ENCODE results near the gene TUBG1.

DNA sequence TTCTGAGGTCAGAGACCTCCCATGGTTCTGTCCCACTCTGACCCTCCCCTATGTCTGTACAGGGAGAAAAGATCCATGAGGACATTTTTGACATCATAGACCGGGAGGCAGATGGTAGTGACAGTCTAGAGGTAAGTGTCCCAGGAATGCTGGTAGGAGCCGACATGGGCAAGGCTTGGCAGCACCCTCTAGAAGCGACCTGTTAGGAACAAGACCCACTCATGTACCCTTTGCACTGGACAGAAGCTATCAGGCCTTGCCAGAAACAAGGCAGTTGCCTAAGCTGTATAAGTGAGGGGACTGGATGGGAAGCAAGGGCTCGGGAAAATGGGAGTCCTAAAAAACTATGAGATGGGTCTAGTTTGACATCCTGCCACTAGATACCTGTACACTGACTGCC lies 2.5 kb downstream of the TUBG1 start:
- TF ChIP-seq, protein P1, sequence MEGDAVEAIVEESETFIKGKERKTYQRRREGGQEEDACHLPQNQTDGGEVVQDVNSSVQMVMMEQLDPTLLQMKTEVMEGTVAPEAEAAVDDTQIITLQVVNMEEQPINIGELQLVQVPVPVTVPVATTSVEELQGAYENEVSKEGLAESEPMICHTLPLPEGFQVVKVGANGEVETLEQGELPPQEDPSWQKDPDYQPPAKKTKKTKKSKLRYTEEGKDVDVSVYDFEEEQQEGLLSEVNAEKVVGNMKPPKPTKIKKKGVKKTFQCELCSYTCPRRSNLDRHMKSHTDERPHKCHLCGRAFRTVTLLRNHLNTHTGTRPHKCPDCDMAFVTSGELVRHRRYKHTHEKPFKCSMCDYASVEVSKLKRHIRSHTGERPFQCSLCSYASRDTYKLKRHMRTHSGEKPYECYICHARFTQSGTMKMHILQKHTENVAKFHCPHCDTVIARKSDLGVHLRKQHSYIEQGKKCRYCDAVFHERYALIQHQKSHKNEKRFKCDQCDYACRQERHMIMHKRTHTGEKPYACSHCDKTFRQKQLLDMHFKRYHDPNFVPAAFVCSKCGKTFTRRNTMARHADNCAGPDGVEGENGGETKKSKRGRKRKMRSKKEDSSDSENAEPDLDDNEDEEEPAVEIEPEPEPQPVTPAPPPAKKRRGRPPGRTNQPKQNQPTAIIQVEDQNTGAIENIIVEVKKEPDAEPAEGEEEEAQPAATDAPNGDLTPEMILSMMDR (IDR thresholded peaks at IDR 0.05 in 2 of 3, conservative IDR thresholded peaks at IDR 0.05 in 1 of 3; ENCODE audit: control insufficient read depth in 2 of 3, extremely low read depth in 1 of 3, insufficient read depth in 1 of 3, low read depth in 3 of 3, low read length in 3 of 3) = no peak
- TF ChIP-seq ZSCAN29 (IDR thresholded peaks at IDR 0.05) (no peak), POLR2A (IDR thresholded peaks at IDR 0.05; ENCODE audit: low read depth, low read length) (no peak), GABPA (IDR thresholded peaks at IDR 0.05; ENCODE audit: low read depth) (no peak), MXI1 (IDR thresholded peaks at IDR 0.05; ENCODE audit: low read depth, low read length) (no peak), SP1 (IDR thresholded peaks at IDR 0.05; ENCODE audit: low read depth, low read length) (no peak)
- TF ChIP-seq, protein P2, sequence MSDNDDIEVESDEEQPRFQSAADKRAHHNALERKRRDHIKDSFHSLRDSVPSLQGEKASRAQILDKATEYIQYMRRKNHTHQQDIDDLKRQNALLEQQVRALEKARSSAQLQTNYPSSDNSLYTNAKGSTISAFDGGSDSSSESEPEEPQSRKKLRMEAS (IDR thresholded peaks at IDR 0.05; ENCODE audit: low read depth, low read length) = no peak
- TF ChIP-seq, protein P3, sequence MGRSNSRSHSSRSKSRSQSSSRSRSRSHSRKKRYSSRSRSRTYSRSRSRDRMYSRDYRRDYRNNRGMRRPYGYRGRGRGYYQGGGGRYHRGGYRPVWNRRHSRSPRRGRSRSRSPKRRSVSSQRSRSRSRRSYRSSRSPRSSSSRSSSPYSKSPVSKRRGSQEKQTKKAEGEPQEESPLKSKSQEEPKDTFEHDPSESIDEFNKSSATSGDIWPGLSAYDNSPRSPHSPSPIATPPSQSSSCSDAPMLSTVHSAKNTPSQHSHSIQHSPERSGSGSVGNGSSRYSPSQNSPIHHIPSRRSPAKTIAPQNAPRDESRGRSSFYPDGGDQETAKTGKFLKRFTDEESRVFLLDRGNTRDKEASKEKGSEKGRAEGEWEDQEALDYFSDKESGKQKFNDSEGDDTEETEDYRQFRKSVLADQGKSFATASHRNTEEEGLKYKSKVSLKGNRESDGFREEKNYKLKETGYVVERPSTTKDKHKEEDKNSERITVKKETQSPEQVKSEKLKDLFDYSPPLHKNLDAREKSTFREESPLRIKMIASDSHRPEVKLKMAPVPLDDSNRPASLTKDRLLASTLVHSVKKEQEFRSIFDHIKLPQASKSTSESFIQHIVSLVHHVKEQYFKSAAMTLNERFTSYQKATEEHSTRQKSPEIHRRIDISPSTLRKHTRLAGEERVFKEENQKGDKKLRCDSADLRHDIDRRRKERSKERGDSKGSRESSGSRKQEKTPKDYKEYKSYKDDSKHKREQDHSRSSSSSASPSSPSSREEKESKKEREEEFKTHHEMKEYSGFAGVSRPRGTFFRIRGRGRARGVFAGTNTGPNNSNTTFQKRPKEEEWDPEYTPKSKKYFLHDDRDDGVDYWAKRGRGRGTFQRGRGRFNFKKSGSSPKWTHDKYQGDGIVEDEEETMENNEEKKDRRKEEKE (IDR thresholded peaks at IDR 0.05) = no peak
